ENCODE data around the gene LY6G6F. TPM values are rescaled to one million over a fixed set of nuclear protein-coding genes. Genes with fewer than 3 reads are reported as not detected.

Gene LY6G6F
- total and polyA plus RNA-seq, 10 of the 15 experiments (the other 5 are each of a cell fraction or from before 2014, with no cell fraction given) = not detected

DNA sequence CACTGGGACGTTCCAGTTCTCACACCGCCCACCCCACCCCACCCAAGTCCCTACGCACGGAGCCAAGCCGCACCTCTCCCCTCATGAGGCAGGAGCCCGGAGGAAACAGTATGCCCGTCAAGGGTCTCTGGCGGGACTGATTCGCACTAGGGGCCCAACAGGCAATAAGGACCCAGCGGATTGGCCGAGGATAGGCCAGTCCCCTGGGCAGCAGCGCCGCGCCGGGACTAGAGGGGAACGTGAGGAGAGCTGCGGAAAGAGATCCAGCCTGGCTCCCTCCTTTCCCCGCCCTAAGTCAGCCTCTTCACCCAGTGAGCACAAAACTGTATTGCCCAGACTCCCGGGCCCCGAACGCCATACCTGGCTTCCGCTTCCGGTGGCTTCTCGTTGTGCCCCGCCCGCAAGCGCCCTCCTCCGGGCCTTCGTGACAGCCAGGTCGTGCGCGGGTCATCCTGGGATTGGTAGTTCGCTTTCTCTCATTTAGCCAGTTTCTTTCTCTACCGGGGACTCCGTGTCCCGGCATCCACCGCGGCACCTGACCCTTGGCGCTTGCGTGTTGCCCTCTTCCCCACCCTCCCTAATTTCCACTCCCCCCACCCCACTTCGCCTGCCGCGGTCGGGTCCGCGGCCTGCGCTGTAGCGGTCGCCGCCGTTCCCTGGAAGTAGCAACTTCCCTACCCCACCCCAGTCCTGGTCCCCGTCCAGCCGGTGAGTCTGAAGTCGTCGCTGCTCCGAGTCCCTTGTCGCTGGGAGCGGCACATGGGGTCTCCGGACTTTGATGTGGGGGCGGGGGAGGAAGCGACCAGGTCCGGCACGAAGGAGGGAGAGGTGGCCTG lies 40.9 kb upstream of the LY6G6F start, which contains the start of gene CSNK2B (continued):
- TF ChIP-seq, protein P1, sequence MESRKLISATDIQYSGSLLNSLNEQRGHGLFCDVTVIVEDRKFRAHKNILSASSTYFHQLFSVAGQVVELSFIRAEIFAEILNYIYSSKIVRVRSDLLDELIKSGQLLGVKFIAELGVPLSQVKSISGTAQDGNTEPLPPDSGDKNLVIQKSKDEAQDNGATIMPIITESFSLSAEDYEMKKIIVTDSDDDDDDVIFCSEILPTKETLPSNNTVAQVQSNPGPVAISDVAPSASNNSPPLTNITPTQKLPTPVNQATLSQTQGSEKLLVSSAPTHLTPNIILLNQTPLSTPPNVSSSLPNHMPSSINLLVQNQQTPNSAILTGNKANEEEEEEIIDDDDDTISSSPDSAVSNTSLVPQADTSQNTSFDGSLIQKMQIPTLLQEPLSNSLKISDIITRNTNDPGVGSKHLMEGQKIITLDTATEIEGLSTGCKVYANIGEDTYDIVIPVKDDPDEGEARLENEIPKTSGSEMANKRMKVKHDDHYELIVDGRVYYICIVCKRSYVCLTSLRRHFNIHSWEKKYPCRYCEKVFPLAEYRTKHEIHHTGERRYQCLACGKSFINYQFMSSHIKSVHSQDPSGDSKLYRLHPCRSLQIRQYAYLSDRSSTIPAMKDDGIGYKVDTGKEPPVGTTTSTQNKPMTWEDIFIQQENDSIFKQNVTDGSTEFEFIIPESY (IDR thresholded peaks at IDR 0.05) = no peak
- peak; percentile 60; the same call in 2 of the 3 replicates for TF ChIP-seq POU2F2 (IDR thresholded peaks at IDR 0.05; ENCODE audit: borderline replicate concordance, low read depth, low read length)
- TF ChIP-seq SIX5 (IDR thresholded peaks at IDR 0.05; ENCODE audit: low read depth, low read length, severe bottlenecking) = peak; percentile 93
- peak; percentile 76 for TF ChIP-seq LARP7 (IDR thresholded peaks at IDR 0.05)
- peak; percentile 24; the same call in 1 of the 2 replicates for TF ChIP-seq SMARCA5 (IDR thresholded peaks at IDR 0.05)
- TF ChIP-seq, protein P2, sequence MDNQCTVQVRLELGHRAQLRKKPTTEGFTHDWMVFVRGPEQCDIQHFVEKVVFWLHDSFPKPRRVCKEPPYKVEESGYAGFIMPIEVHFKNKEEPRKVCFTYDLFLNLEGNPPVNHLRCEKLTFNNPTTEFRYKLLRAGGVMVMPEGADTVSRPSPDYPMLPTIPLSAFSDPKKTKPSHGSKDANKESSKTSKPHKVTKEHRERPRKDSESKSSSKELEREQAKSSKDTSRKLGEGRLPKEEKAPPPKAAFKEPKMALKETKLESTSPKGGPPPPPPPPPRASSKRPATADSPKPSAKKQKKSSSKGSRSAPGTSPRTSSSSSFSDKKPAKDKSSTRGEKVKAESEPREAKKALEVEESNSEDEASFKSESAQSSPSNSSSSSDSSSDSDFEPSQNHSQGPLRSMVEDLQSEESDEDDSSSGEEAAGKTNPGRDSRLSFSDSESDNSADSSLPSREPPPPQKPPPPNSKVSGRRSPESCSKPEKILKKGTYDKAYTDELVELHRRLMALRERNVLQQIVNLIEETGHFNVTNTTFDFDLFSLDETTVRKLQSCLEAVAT (IDR thresholded peaks at IDR 0.05) = 0 out of 2 replicates have a peak, but pooled peaks have one; percentile 13

Data from GM12878 (cell line).